Stimulated activated memory B cell treated with anti-CD40 and anti-IgM and Interleukin-4, amounts not matched to agents 10 μg/mL and 1 μg/mL and 100 μg/mL, for 72 hours (primary cell): ENCODE results near the gene HTR3B.

ENCODE experiments used
- ATAC-seq: fragments of 150-1000 bp; cut with Tn5 transposase; 2 replicates; pipeline ENCODE4 v1.10.0; 2021
- H3K27ac Mint-ChIP-seq: one replicate; pipeline ENCODE4 v1.8.0; 2022; ENCODE audit warnings: mild to moderate bottlenecking, mixed read lengths
- H3K27me3 Mint-ChIP-seq: one replicate; pipeline ENCODE4 v1.8.0; 2022; ENCODE audit warnings: mixed read lengths
- H3K36me3 Mint-ChIP-seq: one replicate; pipeline ENCODE4 v1.8.0; 2022; ENCODE audit warnings: mixed read lengths
- H3K4me1 Mint-ChIP-seq: one replicate; pipeline ENCODE4 v1.8.0; 2022; ENCODE audit warnings: mixed read lengths
- H3K4me3 Mint-ChIP-seq: one replicate; pipeline ENCODE4 v1.8.0; 2022; ENCODE audit warnings: mild to moderate bottlenecking, moderate library complexity, mixed read lengths
- H3K9me3 Mint-ChIP-seq: one replicate; pipeline ENCODE4 v1.8.0; 2022; ENCODE audit warnings: mixed read lengths

HTR3B gene

GRCh38 chr11:113904379-113905101, at the start of gene HTR3B:
Gene HTR3B (plus strand): TSS chr11:113904796. CDS start chr11:113904934, 138 bp downstream.
- no peaks in the 10 kb centered on the region for H3K36me3 Mint-ChIP-seq
- H3K4me3 Mint-ChIP-seq = no peak within 1 kb of the TSS
- H3K27me3 Mint-ChIP-seq = no peaks in the 10 kb centered on the region
- no peaks in the 10 kb centered on the region for H3K9me3 Mint-ChIP-seq
- ATAC-seq = no peak
- H3K27ac Mint-ChIP-seq = no peak within 1 kb of the TSS
- H3K4me1 Mint-ChIP-seq = peaks cover 19% of the 10 kb centered on the region

DNA sequence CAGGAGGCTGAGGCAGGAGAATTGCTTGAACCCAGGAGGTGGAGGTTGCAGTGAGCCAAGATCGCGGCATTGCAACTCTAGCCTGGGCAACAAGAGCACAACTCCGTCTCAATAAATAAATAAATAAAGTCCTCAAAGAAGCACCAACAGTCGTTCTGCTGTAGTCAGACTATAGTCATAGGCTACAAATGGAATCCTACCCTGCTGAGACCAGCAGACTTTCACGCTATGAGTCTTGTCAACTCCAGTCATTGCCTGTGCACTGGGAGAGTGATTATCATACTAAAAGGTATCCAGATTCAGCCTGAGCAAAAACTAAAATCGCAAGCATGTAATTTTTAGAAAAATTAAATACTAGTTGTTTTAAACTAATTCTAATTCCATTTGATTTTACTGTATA, 48.8 kb upstream of the HTR3B start:
- Mint-ChIP-seq H3K9me3 (no peaks in the 10 kb centered on the region), H3K27me3 (no peaks in the 10 kb centered on the region), H3K36me3 (peaks cover 24% of the 10 kb centered on the region), H3K4me1 (peaks cover 17% of the 10 kb centered on the region), H3K4me3 (no peak overlapping the region), H3K27ac (no peak overlapping the region)
- no peak for ATAC-seq

DNA sequence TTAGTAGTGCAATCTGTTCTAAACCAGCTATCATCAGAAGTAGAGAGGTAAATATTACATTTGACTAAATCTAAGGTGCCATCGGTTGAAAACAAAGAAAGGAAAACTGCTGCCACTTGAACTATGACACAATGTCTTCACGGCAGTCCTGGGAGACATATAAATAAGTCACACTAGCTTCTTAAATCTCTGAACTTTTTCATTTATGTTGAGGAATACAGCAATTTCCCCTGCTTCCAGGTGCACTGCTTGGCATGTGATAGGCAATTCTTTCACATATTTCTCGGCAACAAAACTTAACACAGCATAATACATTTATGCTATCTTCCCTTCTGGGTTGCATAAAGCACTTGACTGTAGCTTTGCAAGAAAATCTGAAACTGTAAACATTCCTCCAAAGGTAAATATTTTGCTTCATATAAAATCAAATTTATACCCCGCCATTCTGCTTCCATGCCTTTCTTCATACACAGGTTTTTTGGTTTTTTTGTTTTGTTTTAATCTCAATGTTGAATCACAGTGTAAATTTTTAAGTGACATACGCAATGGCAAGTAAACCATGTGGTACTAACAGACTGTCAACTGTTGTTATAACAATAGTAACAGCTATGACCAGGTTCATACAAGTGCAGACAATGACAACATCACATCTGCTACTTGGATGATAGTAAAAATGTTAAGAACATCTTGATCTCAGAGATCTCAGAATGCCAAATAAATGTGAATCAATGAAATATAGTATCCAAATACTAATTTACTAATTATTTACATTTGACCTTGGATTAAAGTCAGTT, 47.4 kb upstream of the HTR3B start:
- H3K4me1 Mint-ChIP-seq = peaks cover 31% of the 10 kb centered on the region
- no peak for ATAC-seq
- peaks cover 20% of the 10 kb centered on the region for H3K36me3 Mint-ChIP-seq
- H3K27ac Mint-ChIP-seq = no peak overlapping the region
- no peaks in the 10 kb centered on the region for H3K9me3 Mint-ChIP-seq
- H3K27me3 Mint-ChIP-seq = no peaks in the 10 kb centered on the region
- H3K4me3 Mint-ChIP-seq = no peak overlapping the region

GRCh38 chr11:113859665-113860064, 44.9 kb upstream of the HTR3B start:
- no peaks in the 10 kb centered on the region for H3K9me3 Mint-ChIP-seq
- peaks cover 43% of the 10 kb centered on the region for H3K4me1 Mint-ChIP-seq
- ATAC-seq = no peak
- H3K27me3 Mint-ChIP-seq = no peaks in the 10 kb centered on the region
- no peak overlapping the region for H3K4me3 Mint-ChIP-seq
- peaks cover 28% of the 10 kb centered on the region for H3K36me3 Mint-ChIP-seq
- H3K27ac Mint-ChIP-seq = peak overlapping the region; percentile 63

DNA sequence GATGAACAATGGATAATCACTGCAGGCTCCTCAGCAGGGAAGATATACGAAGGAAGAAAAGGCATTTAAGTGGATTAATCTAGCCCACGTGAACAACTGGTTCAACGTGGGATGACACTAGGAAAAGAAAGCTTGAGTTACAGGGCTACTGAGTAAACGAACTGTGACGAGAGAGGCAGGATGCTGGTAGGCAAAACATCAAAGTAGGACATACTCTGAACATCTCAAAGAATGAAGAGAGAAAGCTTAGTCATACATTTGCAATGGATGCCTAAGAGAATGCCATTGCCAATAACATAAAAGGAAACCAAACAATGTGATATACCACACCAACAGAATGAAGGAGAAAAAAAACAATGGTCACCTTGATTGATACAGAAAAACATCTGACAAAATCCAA, 42.2 kb upstream of the HTR3B start:
- Mint-ChIP-seq H3K9me3 (no peaks in the 10 kb centered on the region), H3K27ac (no peak overlapping the region)
- no peak for ATAC-seq

GRCh38 chr11:113864410-113864809, 40.2 kb upstream of the HTR3B start:
- Mint-ChIP-seq H3K27me3 (no peaks in the 10 kb centered on the region), H3K27ac (no peak overlapping the region), H3K4me3 (no peak overlapping the region), H3K4me1 (peaks cover 55% of the 10 kb centered on the region), H3K9me3 (no peaks in the 10 kb centered on the region), H3K36me3 (peaks cover 50% of the 10 kb centered on the region)
- no peak for ATAC-seq

More for the DNA sequence above, 42.2 kb upstream of the HTR3B start:
- peaks cover 51% of the 10 kb centered on the region for H3K4me1 Mint-ChIP-seq
- no peaks in the 10 kb centered on the region for H3K27me3 Mint-ChIP-seq
- peaks cover 51% of the 10 kb centered on the region for H3K36me3 Mint-ChIP-seq
- no peak overlapping the region for H3K4me3 Mint-ChIP-seq

DNA sequence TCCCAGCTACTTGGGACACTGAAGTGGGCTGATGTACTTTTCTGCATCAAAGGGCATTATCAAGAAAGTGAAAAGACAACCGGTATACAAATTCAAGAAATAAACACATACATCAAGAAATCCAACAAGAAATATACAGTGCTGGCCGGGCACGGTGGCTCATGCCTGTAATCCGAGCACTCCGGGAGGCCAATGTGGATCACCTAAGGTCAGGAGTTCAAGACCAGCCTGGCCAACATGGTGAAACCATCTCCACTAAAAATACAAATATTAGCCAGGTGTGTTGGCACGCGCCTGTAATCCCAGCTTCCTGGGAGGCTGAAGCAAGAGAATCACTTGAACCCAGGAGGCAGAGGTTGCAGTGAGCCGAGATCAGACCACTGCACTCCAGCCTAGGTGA, 38.7 kb upstream of the HTR3B start:
- H3K9me3 Mint-ChIP-seq = no peaks in the 10 kb centered on the region
- ATAC-seq = no peak
- no peaks in the 10 kb centered on the region for H3K27me3 Mint-ChIP-seq
- no peak overlapping the region for H3K4me3 Mint-ChIP-seq
- peaks cover 49% of the 10 kb centered on the region for H3K36me3 Mint-ChIP-seq
- H3K4me1 Mint-ChIP-seq = peaks cover 47% of the 10 kb centered on the region
- no peak overlapping the region for H3K27ac Mint-ChIP-seq

DNA sequence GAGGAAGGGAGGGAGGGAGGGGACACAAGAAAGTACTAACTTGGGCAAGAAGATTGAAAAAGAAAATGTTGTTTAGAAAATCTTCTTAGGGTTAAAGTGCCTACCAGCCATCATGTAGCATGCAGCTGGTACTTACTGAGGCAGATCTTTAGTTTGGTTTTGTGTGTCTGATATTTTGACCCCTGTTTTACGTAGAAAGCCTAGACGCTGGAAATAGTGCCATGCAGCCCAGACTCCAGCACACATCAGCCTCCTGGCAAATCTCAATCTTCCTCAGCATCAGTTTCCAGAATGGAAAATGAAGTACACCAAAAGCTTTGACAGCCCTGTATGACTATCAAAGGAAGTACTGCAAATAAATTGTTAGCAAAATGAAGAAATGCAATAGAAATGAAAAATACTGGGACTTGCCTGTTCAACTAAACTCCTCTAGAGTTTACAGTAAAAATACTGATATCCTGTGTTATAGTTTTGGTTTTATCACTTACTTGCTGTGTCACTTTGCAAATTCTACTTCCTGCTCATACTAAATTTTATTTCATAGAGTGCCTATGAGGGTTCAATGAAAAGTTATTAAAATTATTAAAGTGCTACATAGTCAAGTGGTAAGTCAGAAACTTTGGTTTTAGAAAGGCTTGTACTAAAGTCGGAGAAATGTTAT, 36.6 kb upstream of the HTR3B start:
- Mint-ChIP-seq H3K4me3 (no peak overlapping the region), H3K4me1 (peaks cover 47% of the 10 kb centered on the region), H3K9me3 (no peaks in the 10 kb centered on the region), H3K27ac (no peak overlapping the region), H3K36me3 (peaks cover 46% of the 10 kb centered on the region), H3K27me3 (no peaks in the 10 kb centered on the region)
- no peak for ATAC-seq

DNA sequence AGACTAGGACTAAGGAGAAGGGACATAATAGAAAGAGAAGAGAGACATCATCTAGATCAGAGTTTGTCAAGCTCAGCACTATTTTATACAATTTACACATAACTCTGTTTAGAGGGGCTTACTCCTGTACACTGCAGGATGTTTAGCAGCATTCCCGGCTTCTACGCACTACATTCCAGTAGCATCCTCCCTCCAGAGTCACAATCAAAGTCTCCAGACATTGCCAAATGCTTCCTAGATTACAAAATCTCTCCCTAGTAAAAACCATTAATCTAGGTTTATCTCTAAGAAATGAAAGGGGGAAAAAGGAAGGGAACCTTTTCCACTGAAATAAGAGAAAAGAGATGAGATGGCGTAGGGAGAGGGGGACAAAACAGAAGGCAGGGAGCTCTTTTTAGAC, 33.3 kb upstream of the HTR3B start:
- Mint-ChIP-seq H3K9me3 (no peaks in the 10 kb centered on the region), H3K36me3 (peaks cover 32% of the 10 kb centered on the region), H3K4me1 (peaks cover 53% of the 10 kb centered on the region), H3K4me3 (no peak overlapping the region), H3K27me3 (no peaks in the 10 kb centered on the region), H3K27ac (peak overlapping the region; percentile 8)
- no peak for ATAC-seq

- no peak overlapping the region for H3K27ac Mint-ChIP-seq
Measured at GRCh38 chr11:113873236-113873626, 31.4 kb upstream of the HTR3B start.

DNA sequence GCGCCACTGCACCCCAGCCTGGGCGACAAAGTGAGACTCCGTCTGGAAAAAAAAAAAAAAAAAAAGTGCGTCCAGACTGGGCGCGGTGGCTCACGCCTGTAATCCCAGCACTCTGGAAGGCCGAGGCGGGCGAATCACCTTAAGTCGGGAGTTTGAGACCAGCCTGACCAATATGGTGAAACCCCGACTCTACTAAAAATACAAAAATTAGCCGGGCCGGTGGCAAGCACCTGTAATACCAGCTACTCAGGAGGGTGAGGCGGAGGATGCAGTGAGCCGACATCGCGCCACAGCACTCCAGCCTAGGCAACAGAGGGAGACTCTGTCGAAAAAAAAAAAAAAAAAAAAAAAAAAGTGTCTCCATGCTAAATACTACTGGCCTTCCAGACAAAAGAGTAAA, 30.5 kb upstream of the HTR3B start:
- no peaks in the 10 kb centered on the region for H3K27me3 Mint-ChIP-seq
- peak overlapping the region; percentile 83 for H3K4me3 Mint-ChIP-seq
- H3K27ac Mint-ChIP-seq = peak overlapping the region; percentile 86
- H3K9me3 Mint-ChIP-seq = peaks cover 3% of the 10 kb centered on the region
- peaks cover 63% of the 10 kb centered on the region for H3K4me1 Mint-ChIP-seq
- H3K36me3 Mint-ChIP-seq = peaks cover 19% of the 10 kb centered on the region
- ATAC-seq = no peak

More at GRCh38 chr11:113873236-113873626, 31.4 kb upstream of the HTR3B start:
- no peaks in the 10 kb centered on the region for H3K27me3 Mint-ChIP-seq
- peaks cover 19% of the 10 kb centered on the region for H3K36me3 Mint-ChIP-seq
- H3K4me3 Mint-ChIP-seq = peak overlapping the region; percentile 83
- H3K4me1 Mint-ChIP-seq = peaks cover 67% of the 10 kb centered on the region
- no peak for ATAC-seq
- H3K9me3 Mint-ChIP-seq = peaks cover 3% of the 10 kb centered on the region

- Mint-ChIP-seq H3K4me3 (peak overlapping the region; percentile 83), H3K4me1 (peaks cover 63% of the 10 kb centered on the region)
Measured at GRCh38 chr11:113874581-113875233, 29.9 kb upstream of the HTR3B start.

GRCh38 chr11:113875234-113876073, 29.1 kb upstream of the HTR3B start, which contains the start of gene USP28:
Gene USP28 (minus strand): TSS chr11:113875572. CDS start chr11:113875501, 71 bp downstream.
- peak; percentile 93 for ATAC-seq
- peaks cover 19% of the 10 kb centered on the region for H3K36me3 Mint-ChIP-seq
- peaks cover 3% of the 10 kb centered on the region for H3K9me3 Mint-ChIP-seq
- peak within 1 kb of the TSS; percentile 86 for H3K27ac Mint-ChIP-seq
- peaks cover 62% of the 10 kb centered on the region for H3K4me1 Mint-ChIP-seq
- H3K4me3 Mint-ChIP-seq = peak within 1 kb of the TSS; percentile 93
- H3K27me3 Mint-ChIP-seq = no peaks in the 10 kb centered on the region

More at GRCh38 chr11:113874581-113875233, 29.9 kb upstream of the HTR3B start:
- Mint-ChIP-seq H3K9me3 (peaks cover 3% of the 10 kb centered on the region), H3K36me3 (peaks cover 19% of the 10 kb centered on the region), H3K27me3 (no peaks in the 10 kb centered on the region), H3K27ac (peak overlapping the region; percentile 86)
- peak; percentile 65 for ATAC-seq
